Heart left ventricle (tissue), 16 donors: ENCODE data around the gene IGFBP5. TPM values are rescaled to one million over a fixed set of nuclear protein-coding genes. Genes with fewer than 3 reads are reported as not detected.

Source experiments
- ATAC-seq, 4 donors: fragments of 200-7000 bp; cut with Tn5 transposase; one replicate each; pipeline ENCODE4 v1.9.1; 2020 to 2022; ENCODE audit warnings: moderate library complexity in 4 of 4, mild to moderate bottlenecking in 3 of 4, moderate number of reproducible peaks in 1 of 4
- DNase-seq, 5 donors: peaks; one replicate each; pipeline ENCODE4 v3.0.0-alpha.2; 2020
- H3K27ac ChIP-seq, 12 donors: fragments of 200-600 bp; sonication (generic) in 4 of 12; one replicate each; pipeline versions ENCODE4 v1.5.0 to v1.8.0; 2016 to 2022; ENCODE audit warnings: mild to moderate bottlenecking in 2 of 12
- H3K27me3 ChIP-seq, 9 donors: fragments of 200-600 bp; sonication (generic) in 2 of 9; one replicate each; pipeline versions ENCODE4 v1.5.1 to v1.8.0; 2016 to 2022; ENCODE audit warnings: mild to moderate bottlenecking in 3 of 9
- H3K36me3 ChIP-seq, 9 donors: fragments of 200-600 bp; sonication (generic) in 2 of 9; one replicate each; pipeline versions ENCODE4 v1.5.0 to v1.8.0; 2018 to 2022; ENCODE audit warnings: mild to moderate bottlenecking in 2 of 9
- H3K4me1 ChIP-seq, 12 donors: fragments of 200-600 bp; sonication (generic) in 4 of 12; one replicate each; pipeline versions ENCODE4 v1.5.0 to v1.8.0; 2016 to 2022; ENCODE audit warnings: mild to moderate bottlenecking in 3 of 12
- H3K4me3 ChIP-seq, 12 donors: fragments of 200-600 bp; sonication (generic) in 4 of 12; one replicate each; pipeline versions ENCODE4 v1.5.0 to v1.8.0; 2017 to 2022; ENCODE audit warnings: mild to moderate bottlenecking in 9 of 12, moderate library complexity in 4 of 12
- H3K9me3 ChIP-seq, 12 donors: fragments of 200-600 bp; sonication (generic) in 4 of 12; one replicate each; pipeline versions ENCODE4 v1.5.0 to v1.8.0; 2016 to 2022; ENCODE audit warnings: mild to moderate bottlenecking in 1 of 12
- CTCF ChIP-seq, 12 donors: fragments of 200-600 bp; sonication (generic) in 4 of 12; IDR thresholded peaks; one replicate each; pipeline versions ENCODE4 v1.5.0 to v1.8.0; 2018 to 2022; ENCODE audit warnings: antibody characterized with exemption in 12 of 12, mild to moderate bottlenecking in 5 of 12
- POLR2A ChIP-seq, 2 donors: fragments of 450-650 bp; IDR thresholded peaks; one replicate each; pipeline ENCODE4 v1.6.1; 2017; ENCODE audit warnings: antibody characterized with exemption in 2 of 2, mild to moderate bottlenecking in 2 of 2, moderate library complexity in 2 of 2
- WGBS, 4 donors: extraction: QIAGEN DNeasy Blood & Tissue Kit in 2 of 4; methylation state at CpG; one replicate each; pipeline versions ENCODE4 v1.1.5 to v1.1.7; 2013 to 2018; 5-methylcytosine and 5-hydroxymethylcytosine counted together
- intact Hi-C, 10 donors: fragments of 100-400 bp; cut with DNase I; formaldehyde crosslinking; loops; one replicate each; pipeline versions ENCODE4 v1.11.1 to v1.14.2; 2022
- polyA plus RNA-seq, 2 donors: library from polyadenylated mRNA; stranded (reverse); fragments of 200-250 nt; gene quantifications; one replicate each; pipeline ENCODE4 v1.2.3, GENCODE V29; 2013
- total RNA-seq, 9 donors: library from RNA; depleted of rRNA in 2 of 9; stranded (reverse); fragments of >200 nt in 2 of 9; fragmentation: NEBNext Ultra II Directional in 3 of 9; extraction: Animal tissue kit (Norgen Biotek cat#: 25700) in 3 of 9; gene quantifications; one replicate each; pipeline versions ENCODE4 v1.1.0 to v1.2.4, GENCODE V29; 2016 to 2023
- donor health status: ischemic (EF 13 %, LVEDD 7.1; RV severe dilation, severe dysfunction).
- donor health status: healthy with polysubstance abuse.
- donor health status: DM: no; HTN: yes; CAD: no.
- donor health status: DM: no; HTN: no; CAD: no.
- donor health status: ischemic (EF 25% LVEDD 6.9; RV normal size, moderate dysfunction).
- donor health status: ischemic (EF 25% LVEDD 5.7; RV mildly dilated, moderate dysfunction).
- donor health status: healthy.
- donor health status: DM: yes; HTN: yes; CAD: no.
- donor health status: ischemic (EF 35%, LVEDD 5.7; RV mildly dilated, moderate dysfunction).
- donor health status: nonischemic (EF 11% LVEDD 7.7; RV severe dilation, severe dysfunction).
- donor health status: DM: yes; HTN: yes; CAD: no.
- donor health status: PGD.
- donor health status: ischemic (EF 29% LVEDD 5.4; RV normal size, mild dysfunction).
- donor health status: nonischemic (EF 23%, LVEDD 6.1; RV moderate dilation, normal function).

Gene IGFBP5
- total and polyA plus RNA-seq, 11 donors: 58.2 to 441 (median 129) TPM

DNA sequence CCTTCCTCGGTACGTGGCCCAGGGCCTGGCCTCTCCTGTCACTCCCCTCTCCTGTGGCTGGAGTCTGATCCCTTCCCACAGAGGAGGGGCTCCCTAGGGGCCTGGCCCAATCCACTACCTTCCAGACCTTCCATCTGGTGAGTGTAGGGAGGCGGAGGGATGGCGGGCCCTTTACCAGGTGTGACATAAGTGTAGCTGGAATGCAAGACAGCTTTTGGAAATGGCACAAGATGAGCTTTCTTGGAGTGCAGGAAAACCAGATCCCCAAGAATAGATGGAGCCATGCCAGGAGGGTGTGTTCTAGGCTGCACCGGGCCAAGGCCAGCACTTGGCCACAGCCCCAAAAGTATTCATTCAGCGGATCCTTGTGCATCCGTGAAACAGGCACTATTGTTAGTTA is 30.1 kb downstream of the IGFBP5 start:
- peak; percentile 32 to 59 (median 42) for ATAC-seq
- H3K27ac ChIP-seq: peak overlapping the region in 1 of 12 donors; percentile 34
- peak in 3 of 5 donors; percentile 54 to 73 (median 56) for DNase-seq

GRCh38 chr2:216664593-216665034 is 30.7 kb downstream of the IGFBP5 start:
- Histone ChIP-seq H3K4me1 (peaks cover 0 to 22% (median 14%) of the 10 kb centered on the region in 12 donors), H3K27me3 (no peaks in the 10 kb centered on the region), H3K9me3 (no peaks in the 10 kb centered on the region), H3K4me3 (no peak overlapping the region), H3K36me3 (peaks cover 0 to 36% (median 3%) of the 10 kb centered on the region in 9 donors), H3K27ac (no peak overlapping the region)
- no peak for TF ChIP-seq CTCF (IDR thresholded peaks at IDR 0.05)
- ATAC-seq (no peak), DNase-seq (no peak)
- 50 to 61% (median 55%) methylated on average over 6 of the region's 6 CpGs for WGBS, 4 donors
- intact Hi-C loops: loop anchor here in 2 of 10 donors (5.0 to 10.0 kb wide), 2 partner anchors 630 to 632 kb away; no protein-coding TSS in a partner anchor

More for the DNA sequence above, 30.1 kb downstream of the IGFBP5 start:
- Histone ChIP-seq H3K4me1 (peaks cover 0 to 22% (median 14%) of the 10 kb centered on the region in 12 donors), H3K36me3 (peaks cover 0 to 36% (median 3%) of the 10 kb centered on the region in 9 donors), H3K4me3 (no peak overlapping the region), H3K27me3 (no peaks in the 10 kb centered on the region), H3K9me3 (no peaks in the 10 kb centered on the region)
- intact Hi-C loops: loop anchor here in 2 of 10 donors (5.0 to 10.0 kb wide), 2 partner anchors 630 to 633 kb away; no protein-coding TSS in a partner anchor
- TF ChIP-seq POLR2A (IDR thresholded peaks at IDR 0.05) (no peak), CTCF (IDR thresholded peaks at IDR 0.05) (no peak)
- WGBS, 4 donors: 28 to 52% (median 40%) methylated on average over 7 of the region's 7 CpGs

- peaks cover 0 to 36% (median 3%) of the 10 kb centered on the region in 9 donors for H3K36me3 ChIP-seq
- H3K27ac ChIP-seq: no peak overlapping the region
- no peak overlapping the region for H3K4me3 ChIP-seq
- no peaks in the 10 kb centered on the region for H3K27me3 ChIP-seq
- intact Hi-C loops: loop anchor here in 1 of 10 donors (10.0 kb wide), 1 partner anchor 629 kb away; no protein-coding TSS in a partner anchor
- peaks cover 0 to 22% (median 14%) of the 10 kb centered on the region in 12 donors for H3K4me1 ChIP-seq
- 94 to 98% (median 95%) methylated on average over 15 to 18 of the region's 18 CpGs for WGBS, 4 donors
- DNase-seq (peak in 1 of 5 donors; percentile 47), ATAC-seq (no peak)
- TF ChIP-seq CTCF (IDR thresholded peaks at IDR 0.05) (no peak), POLR2A (IDR thresholded peaks at IDR 0.05) (no peak)
- H3K9me3 ChIP-seq: no peaks in the 10 kb centered on the region
Observed at GRCh38 chr2:216663846-216664245, 31.5 kb downstream of the IGFBP5 start.

- intact Hi-C loops: loop anchor here in 1 of 10 donors (10.0 kb wide), 1 partner anchor 628 kb away; no protein-coding TSS in a partner anchor
- 92 to 100% (median 95%) methylated on average over 1 of the region's 1 CpG for WGBS, 4 donors
- peaks cover 0 to 22% (median 14%) of the 10 kb centered on the region in 12 donors for H3K4me1 ChIP-seq
Observed at GRCh38 chr2:216663106-216663505, 32.2 kb downstream of the IGFBP5 start.

More at GRCh38 chr2:216663106-216663505, 32.2 kb downstream of the IGFBP5 start:
- DNase-seq (no peak), ATAC-seq (no peak)
- Histone ChIP-seq H3K27me3 (no peaks in the 10 kb centered on the region), H3K9me3 (no peaks in the 10 kb centered on the region), H3K27ac (no peak overlapping the region), H3K4me3 (no peak overlapping the region), H3K36me3 (peaks cover 0 to 36% (median 3%) of the 10 kb centered on the region in 9 donors)
- no peak for TF ChIP-seq POLR2A (IDR thresholded peaks at IDR 0.05)
- no peak for TF ChIP-seq CTCF (IDR thresholded peaks at IDR 0.05)
